A673 (cell line): ENCODE measurements around the gene OBSCN. TPM values are rescaled to one million over a fixed set of nuclear protein-coding genes. Genes with fewer than 3 reads are reported as not detected.
A peak's percentile ranks its signal among the peaks of the same experiment; 100 is the strongest.

ENCODE experiments used
- BruUV-seq: library from RNA; stranded (reverse); fragments of 400-500 nt; replicated peaks from 2 replicates; lab custom pipeline; 2021; lab: Mats Ljungman, UMichigan
- CTCF ChIA-PET: fragments of 300-600 bp; sonication (Branson Sonifier 250); formaldehyde crosslinking; loops from one replicate; lab custom pipeline; 2022; ENCODE audit warnings: antibody characterized with exemption; lab: Charles Lee
- POLR2A ChIA-PET: fragments of 300-600 bp; sonication (Branson Sonifier 250); formaldehyde crosslinking; loops from one replicate; lab custom pipeline; 2022; ENCODE audit warnings: antibody characterized with exemption; ENCODE audit not compliant: low non-redundant PET; lab: Charles Lee
- DNase-seq: peaks from one replicate; pipeline ENCODE4 v3.0.0-alpha.2; 2015; ENCODE audit warnings: low spot score
- H3K27ac ChIP-seq: fragments of 200-600 bp; sonication (generic); 2 replicates; pipeline ENCODE4 v1.5.1; 2016; ENCODE audit warnings: mixed run types, low read depth, mild to moderate bottlenecking, mixed read lengths, antibody characterized with exemption, low read length; ENCODE audit not compliant: poor library complexity, severe bottlenecking
- H3K27me3 ChIP-seq: fragments of 200-600 bp; sonication (generic); replicated peaks from 2 replicates; pipeline ENCODE4 v1.6.1; 2017; ENCODE audit warnings: mixed run types, low read depth, mild to moderate bottlenecking, mixed read lengths, antibody characterized with exemption, low read length; ENCODE audit not compliant: insufficient read depth, poor library complexity
- H3K36me3 ChIP-seq: fragments of 200-600 bp; sonication (generic); 2 replicates; pipeline ENCODE4 v1.6.1; 2016; ENCODE audit warnings: mixed run types, mild to moderate bottlenecking, mixed read lengths, antibody characterized with exemption, low read length; ENCODE audit not compliant: insufficient read depth, poor library complexity, severe bottlenecking
- H3K4me1 ChIP-seq: fragments of 200-600 bp; sonication (generic); 2 replicates; pipeline ENCODE4 v1.6.1; 2017; ENCODE audit warnings: mixed run types, mild to moderate bottlenecking, mixed read lengths, antibody characterized with exemption, low read length; ENCODE audit not compliant: insufficient read depth, poor library complexity, severe bottlenecking
- H3K4me3 ChIP-seq: fragments of 200-600 bp; sonication (generic); 2 replicates; pipeline ENCODE4 v1.5.1; 2016; ENCODE audit warnings: low read depth, mixed run types, mild to moderate bottlenecking, mixed read lengths, low read length; ENCODE audit not compliant: poor library complexity, severe bottlenecking
- H3K9me3 ChIP-seq: fragments of 200-600 bp; sonication (generic); 2 replicates; pipeline ENCODE4 v1.6.1; 2016; ENCODE audit warnings: mixed run types, low read depth, mild to moderate bottlenecking, mixed read lengths, antibody characterized with exemption, low read length; ENCODE audit not compliant: poor library complexity, severe bottlenecking
- EZH2 ChIP-seq: fragments of 200-600 bp; sonication (generic); IDR thresholded peaks from 2 replicates; pipeline ENCODE4 v1.6.1; 2017; ENCODE audit warnings: borderline replicate concordance, low read depth, mild to moderate bottlenecking, mixed read lengths, antibody characterized with exemption, low read length; ENCODE audit not compliant: poor library complexity, severe bottlenecking
- intact Hi-C: fragments of 100-400 bp; cut with micrococcal nuclease; formaldehyde crosslinking; loops from one replicate; pipeline ENCODE4 v1.10.0; 2022; ENCODE audit not compliant: unreplicated experiment
- total RNA-seq: library from RNA; stranded (reverse); gene quantifications from 2 replicates; pipeline ENCODE4 v1.2.3, GENCODE V29; 2021
- TF ChIP-seq, protein P1 (sequence below): fragments of 300-800, 200-600 bp; sonication (generic); conservative IDR thresholded peaks from 2 replicates; pipeline ENCODE4 v1.5.1; 2017; ENCODE audit warnings: low read depth, mild to moderate bottlenecking, antibody characterized with exemption, low read length, moderate library complexity, mixed read lengths

OBSCN gene
- total RNA-seq, 1 experiment from 2014 or later: 37.7 TPM

DNA sequence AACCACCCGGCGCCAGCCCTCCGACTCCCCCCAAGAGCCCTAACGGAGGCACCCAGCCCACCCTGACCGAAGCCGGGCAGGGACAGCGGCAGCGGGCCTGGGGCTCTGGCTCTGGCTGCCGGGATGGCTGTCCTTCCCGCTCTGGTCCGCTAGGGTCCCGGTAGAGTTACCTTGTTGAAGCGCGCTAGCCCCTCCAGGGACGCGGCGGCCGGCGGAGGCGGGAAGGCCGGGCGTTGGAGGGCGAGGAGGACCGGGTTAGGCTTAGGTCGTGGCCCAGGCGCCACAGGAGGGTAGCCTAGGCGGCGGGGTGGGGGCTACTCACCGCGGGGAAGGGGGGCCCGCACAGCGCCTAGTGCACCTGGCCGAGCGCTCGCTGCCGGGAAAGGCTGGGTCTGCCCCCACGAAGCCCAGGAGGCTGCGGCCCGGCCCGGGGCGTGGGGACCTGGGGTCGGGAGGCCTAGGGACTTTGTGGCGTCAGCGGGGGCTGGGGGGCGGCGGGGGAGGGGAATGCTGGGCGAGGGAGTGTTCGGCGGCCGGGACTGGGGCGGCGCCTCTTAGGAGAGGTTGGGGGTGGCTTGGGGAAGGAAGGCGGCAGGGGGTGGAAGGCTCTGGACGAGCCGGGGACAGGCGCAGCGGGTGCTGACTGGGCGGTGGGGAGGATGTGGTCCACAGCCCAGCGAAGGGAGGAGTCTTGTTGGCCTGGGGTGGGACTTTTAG lies 208.5 kb downstream of the OBSCN start, which contains the start of gene TRIM17:
TSS of gene TRIM17 (minus strand) at position 645 of the 717 bp plus-strand sequence. CDS start 1,789 bp downstream, outside the sequence.
- no peak for TF ChIP-seq EZH2
- TF ChIP-seq, protein P1, sequence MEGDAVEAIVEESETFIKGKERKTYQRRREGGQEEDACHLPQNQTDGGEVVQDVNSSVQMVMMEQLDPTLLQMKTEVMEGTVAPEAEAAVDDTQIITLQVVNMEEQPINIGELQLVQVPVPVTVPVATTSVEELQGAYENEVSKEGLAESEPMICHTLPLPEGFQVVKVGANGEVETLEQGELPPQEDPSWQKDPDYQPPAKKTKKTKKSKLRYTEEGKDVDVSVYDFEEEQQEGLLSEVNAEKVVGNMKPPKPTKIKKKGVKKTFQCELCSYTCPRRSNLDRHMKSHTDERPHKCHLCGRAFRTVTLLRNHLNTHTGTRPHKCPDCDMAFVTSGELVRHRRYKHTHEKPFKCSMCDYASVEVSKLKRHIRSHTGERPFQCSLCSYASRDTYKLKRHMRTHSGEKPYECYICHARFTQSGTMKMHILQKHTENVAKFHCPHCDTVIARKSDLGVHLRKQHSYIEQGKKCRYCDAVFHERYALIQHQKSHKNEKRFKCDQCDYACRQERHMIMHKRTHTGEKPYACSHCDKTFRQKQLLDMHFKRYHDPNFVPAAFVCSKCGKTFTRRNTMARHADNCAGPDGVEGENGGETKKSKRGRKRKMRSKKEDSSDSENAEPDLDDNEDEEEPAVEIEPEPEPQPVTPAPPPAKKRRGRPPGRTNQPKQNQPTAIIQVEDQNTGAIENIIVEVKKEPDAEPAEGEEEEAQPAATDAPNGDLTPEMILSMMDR: peak; percentile 50
- peak; percentile 38 for DNase-seq
- peaks cover 4% of the 10 kb centered on the region for H3K27me3 ChIP-seq
- H3K36me3 ChIP-seq: no peaks in the 10 kb centered on the region
- ChIA-PET POLR2A (no interaction called here), CTCF (no interaction called here)
- intact Hi-C loops: no loop called here
- H3K27ac ChIP-seq: no peak within 1 kb of the TSS
- peaks cover 15% of the 10 kb centered on the region for H3K4me1 ChIP-seq
- H3K9me3 ChIP-seq: no peaks in the 10 kb centered on the region
- no TSS peak for BruUV-seq
- peak within 1 kb of the TSS; percentile 49 for H3K4me3 ChIP-seq

DNA sequence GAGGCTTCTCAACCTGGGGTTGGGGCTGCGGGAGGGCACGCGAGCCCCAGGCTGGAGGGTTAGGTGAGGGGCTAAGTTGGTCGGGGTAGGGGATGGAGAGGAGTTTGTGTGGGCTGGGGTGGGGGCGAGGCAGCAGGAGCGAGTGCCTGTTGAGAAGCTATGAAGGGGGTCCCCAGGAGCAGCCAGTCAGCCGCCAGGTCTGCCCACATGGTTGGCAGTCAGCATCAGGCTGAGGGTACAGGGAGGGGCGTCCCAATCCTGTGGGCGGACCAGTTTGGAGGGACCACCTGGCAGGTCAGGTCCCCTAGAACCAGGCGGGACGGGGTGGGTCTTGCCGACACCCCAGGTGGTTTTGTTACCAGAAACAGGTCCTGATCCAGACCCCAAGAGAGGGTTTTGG lies 209.2 kb downstream of the OBSCN start:
- peaks cover 15% of the 10 kb centered on the region for H3K4me1 ChIP-seq
- H3K4me3 ChIP-seq: peak overlapping the region; percentile 49
- peaks cover 4% of the 10 kb centered on the region for H3K27me3 ChIP-seq

DNA sequence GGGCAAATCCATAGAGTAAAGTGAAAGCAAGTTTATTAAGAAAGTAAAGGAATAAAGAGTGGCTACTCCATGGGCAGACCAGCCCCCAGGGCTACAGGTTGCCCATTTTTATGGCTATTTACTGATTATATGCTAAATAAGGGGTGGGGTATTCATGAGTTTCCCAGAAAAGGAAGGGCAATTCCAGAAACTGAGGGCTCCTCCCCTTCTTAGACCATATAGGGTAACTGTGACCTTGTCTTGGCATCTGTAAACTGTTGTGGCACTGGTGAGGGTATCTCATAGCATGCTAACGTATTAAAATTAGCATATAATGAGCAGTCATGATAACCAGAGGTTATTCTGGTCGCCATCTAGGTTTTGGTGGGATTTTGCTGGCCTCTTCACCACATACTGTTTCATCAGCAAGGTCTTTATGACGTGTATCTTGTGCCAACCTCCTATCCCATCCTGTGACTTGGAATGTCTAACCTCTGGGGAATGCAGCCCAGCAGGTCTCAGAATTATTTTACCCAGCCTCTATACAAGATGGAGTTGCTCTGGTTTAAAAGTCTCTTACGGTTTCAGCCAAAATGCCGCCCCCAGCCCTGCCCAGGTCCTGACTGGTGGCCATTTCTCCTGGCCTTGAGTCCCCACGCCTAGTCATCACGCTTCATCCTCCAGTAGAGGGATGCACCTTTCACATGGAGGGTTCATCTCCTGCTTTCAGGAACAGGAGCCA lies 209.8 kb downstream of the OBSCN start:
- ChIA-PET CTCF (no interaction called here), POLR2A (no interaction called here)
- Histone ChIP-seq H3K36me3 (no peaks in the 10 kb centered on the region), H3K4me1 (peaks cover 15% of the 10 kb centered on the region), H3K4me3 (peak overlapping the region; percentile 49), H3K27ac (no peak overlapping the region), H3K27me3 (peaks cover 4% of the 10 kb centered on the region), H3K9me3 (no peaks in the 10 kb centered on the region)
- no peak for DNase-seq
- no TSS peak for BruUV-seq
- no peak for TF ChIP-seq EZH2
- TF ChIP-seq, protein P1: no peak
- intact Hi-C loops: no loop called here

More for the DNA sequence above, 209.2 kb downstream of the OBSCN start:
- CTCF ChIA-PET: no interaction called here
- Histone ChIP-seq H3K36me3 (no peaks in the 10 kb centered on the region), H3K27ac (no peak overlapping the region), H3K9me3 (no peaks in the 10 kb centered on the region)
- POLR2A ChIA-PET: no interaction called here
- no peak for TF ChIP-seq EZH2
- TF ChIP-seq, protein P1: no peak
- intact Hi-C loops: no loop called here
- DNase-seq: no peak
- no TSS peak for BruUV-seq
